GM12892 (cell line): ENCODE measurements around the gene PRKCZ.

ENCODE experiments used
- POLR2A ChIP-seq: IDR thresholded peaks from 2 replicates; pipeline ENCODE4 v1.6.1; 2011; ENCODE audit warnings: low read depth, low read length, control low read depth
- POLR2AphosphoS5 ChIP-seq: IDR thresholded peaks from 2 replicates; pipeline ENCODE4 v1.6.1; 2011; ENCODE audit warnings: low read depth, low read length, control low read depth
- TAF1 ChIP-seq: IDR thresholded peaks from 2 replicates; pipeline ENCODE4 v1.6.1; 2011; ENCODE audit warnings: low read depth, mild to moderate bottlenecking, control low read depth, low read length, borderline replicate concordance

- TF ChIP-seq POLR2A (no peak), TAF1 (no peak), POLR2AphosphoS5 (no peak)
Observed at GRCh38 chr1:2101531-2101930, 51.3 kb downstream of the PRKCZ start.
